ENCODE data around the gene HIGD1A. TPM values are rescaled to one million over a fixed set of nuclear protein-coding genes. Genes with fewer than 3 reads are reported as not detected.

The HIGD1A gene
- total and polyA plus RNA-seq, 4 donors = 76.1 to 148 (median 86.1) TPM

DNA sequence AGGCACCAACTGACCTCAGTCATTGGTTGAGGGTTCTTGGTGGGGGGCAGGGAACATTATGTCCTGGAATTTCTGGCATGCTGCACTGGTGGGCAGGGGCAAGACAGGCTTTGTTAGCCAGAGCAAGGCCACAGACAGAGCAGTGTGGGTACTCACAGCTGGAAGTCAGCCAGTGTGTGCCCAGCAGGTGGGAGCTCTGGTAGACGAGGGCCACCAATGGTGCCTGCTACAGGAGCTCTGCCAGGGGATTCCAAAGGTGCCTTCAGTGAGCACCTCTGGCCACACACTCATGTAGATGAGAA, 40.1 kb upstream of the HIGD1A start:
- WGBS, 2 donors = 69 to 95% methylated on average over 1 of the region's 1 CpG
- Histone ChIP-seq H3K36me3 (ENCODE audit: control insufficient read depth in 4 of 4, insufficient read depth in 4 of 4, low read length in 4 of 4) (no peaks in the 10 kb centered on the region), H3K4me3 (no peak overlapping the region), H3K9ac (ENCODE audit: insufficient read depth in 1 of 2, low read length in 2 of 2) (no peak overlapping the region), H3K27me3 (ENCODE audit: control insufficient read depth in 3 of 3, insufficient read depth in 3 of 3, low read length in 2 of 3) (no peaks in the 10 kb centered on the region), H3K4me1 (ENCODE audit: control insufficient read depth in 5 of 5, insufficient read depth in 5 of 5, low read length in 5 of 5) (peaks cover 0 to 10% (median 0%) of the 10 kb centered on the region in 5 donors), H3K27ac (ENCODE audit: low read depth in 1 of 2, low read length in 1 of 2) (peak overlapping the region in 1 of 2 donors; percentile 55), H3K9me3 (ENCODE audit: control insufficient read depth in 4 of 4, insufficient read depth in 3 of 4, low read length in 3 of 4) (no peaks in the 10 kb centered on the region)
- ATAC-seq (ENCODE audit: insufficient read depth, low FRiP score) (no peak), DNase-seq (no peak)
- TF ChIP-seq CTCF (IDR thresholded peaks at IDR 0.05; ENCODE audit: control extremely low read depth, extremely low read depth) = no peak

GRCh38 chr3:42843713-42844411, 39.6 kb upstream of the HIGD1A start:
- ATAC-seq (ENCODE audit: insufficient read depth, low FRiP score) (no peak), DNase-seq (no peak)
- H3K9ac ChIP-seq (ENCODE audit: insufficient read depth in 1 of 2, low read length in 2 of 2) = no peak overlapping the region
- no peak for TF ChIP-seq CTCF (IDR thresholded peaks at IDR 0.05; ENCODE audit: control extremely low read depth, extremely low read depth)
- 70 to 80% methylated on average over 6 of the region's 6 CpGs for WGBS, 2 donors
- H3K36me3 ChIP-seq (ENCODE audit: control insufficient read depth in 4 of 4, insufficient read depth in 4 of 4, low read length in 4 of 4) = no peaks in the 10 kb centered on the region
- peak overlapping the region in 1 of 2 donors; percentile 55 for H3K27ac ChIP-seq (ENCODE audit: low read depth in 1 of 2, low read length in 1 of 2)
- no peaks in the 10 kb centered on the region for H3K9me3 ChIP-seq (ENCODE audit: control insufficient read depth in 4 of 4, insufficient read depth in 3 of 4, low read length in 3 of 4)
- no peaks in the 10 kb centered on the region for H3K27me3 ChIP-seq (ENCODE audit: control insufficient read depth in 3 of 3, insufficient read depth in 3 of 3, low read length in 2 of 3)
- peaks cover 0 to 10% (median 0%) of the 10 kb centered on the region in 5 donors for H3K4me1 ChIP-seq (ENCODE audit: control insufficient read depth in 5 of 5, insufficient read depth in 5 of 5, low read length in 5 of 5)
- H3K4me3 ChIP-seq = no peak overlapping the region

DNA sequence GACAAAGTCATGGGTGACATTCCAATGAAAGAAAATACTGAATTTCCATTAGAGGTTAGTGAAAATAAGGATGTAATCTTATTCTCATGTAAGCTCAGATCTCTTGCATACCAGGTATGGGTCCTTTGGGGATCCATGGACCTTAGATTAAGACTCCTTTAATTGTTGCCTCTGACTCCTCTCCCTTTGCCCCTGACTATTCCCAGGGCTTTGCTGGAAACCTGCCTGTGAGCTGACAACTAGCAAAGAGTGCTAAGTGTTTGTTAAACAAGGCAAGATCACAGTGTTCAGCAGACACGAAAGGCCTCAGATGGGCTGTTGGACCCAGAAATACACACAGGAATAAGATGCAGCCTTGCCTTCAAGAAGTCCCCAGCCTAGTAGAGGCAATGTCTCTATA, 37.0 kb upstream of the HIGD1A start:
- Histone ChIP-seq H3K4me3 (no peak overlapping the region), H3K9me3 (ENCODE audit: control insufficient read depth in 4 of 4, insufficient read depth in 3 of 4, low read length in 3 of 4) (no peaks in the 10 kb centered on the region), H3K4me1 (ENCODE audit: control insufficient read depth in 5 of 5, insufficient read depth in 5 of 5, low read length in 5 of 5) (peaks cover 0 to 4% (median 0%) of the 10 kb centered on the region in 5 donors), H3K9ac (ENCODE audit: insufficient read depth in 1 of 2, low read length in 2 of 2) (no peak overlapping the region), H3K27me3 (ENCODE audit: control insufficient read depth in 3 of 3, insufficient read depth in 3 of 3, low read length in 2 of 3) (no peaks in the 10 kb centered on the region), H3K27ac (ENCODE audit: low read depth in 1 of 2, low read length in 1 of 2) (no peak overlapping the region), H3K36me3 (ENCODE audit: control insufficient read depth in 4 of 4, insufficient read depth in 4 of 4, low read length in 4 of 4) (no peaks in the 10 kb centered on the region)
- no peak for TF ChIP-seq CTCF (IDR thresholded peaks at IDR 0.05; ENCODE audit: control extremely low read depth, extremely low read depth)
- whole genome bisulfite sequencing, 2 donors = 86 to 97% methylated on average over 1 of the region's 1 CpG
- DNase-seq = no peak
- no peak for ATAC-seq (ENCODE audit: insufficient read depth, low FRiP score)

DNA sequence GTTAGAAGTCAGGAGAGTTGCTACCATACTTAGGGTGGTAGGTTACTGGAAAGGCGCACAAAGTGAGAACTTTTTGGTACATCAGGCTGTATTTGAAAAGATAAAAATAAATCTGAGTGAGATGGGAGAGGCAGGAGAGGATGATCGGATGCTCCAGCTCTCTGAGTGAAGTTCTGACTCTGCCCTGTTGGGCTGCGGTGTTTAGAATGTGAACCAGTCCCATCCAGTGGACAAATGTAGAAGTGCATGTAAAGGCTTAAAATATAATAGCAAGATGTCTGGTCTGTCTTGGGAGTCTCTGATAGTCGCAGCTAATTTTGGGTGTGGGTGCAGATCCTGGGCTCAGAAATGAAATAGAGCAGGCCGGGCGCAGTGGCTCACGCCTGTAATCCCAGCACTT, 35.3 kb upstream of the HIGD1A start:
- TF ChIP-seq CTCF (IDR thresholded peaks at IDR 0.05; ENCODE audit: control extremely low read depth, extremely low read depth) = peak; percentile 70
- H3K4me3 ChIP-seq = no peak overlapping the region
- H3K9me3 ChIP-seq (ENCODE audit: control insufficient read depth in 4 of 4, insufficient read depth in 3 of 4, low read length in 3 of 4) = no peaks in the 10 kb centered on the region
- peaks cover 0 to 1% (median 0%) of the 10 kb centered on the region in 5 donors for H3K4me1 ChIP-seq (ENCODE audit: control insufficient read depth in 5 of 5, insufficient read depth in 5 of 5, low read length in 5 of 5)
- H3K36me3 ChIP-seq (ENCODE audit: control insufficient read depth in 4 of 4, insufficient read depth in 4 of 4, low read length in 4 of 4) = no peaks in the 10 kb centered on the region
- DNase-seq = peak; percentile 41 to 78 (median 75)
- 42 to 52% methylated on average over 7 of the region's 7 CpGs for WGBS, 2 donors
- H3K27me3 ChIP-seq (ENCODE audit: control insufficient read depth in 3 of 3, insufficient read depth in 3 of 3, low read length in 2 of 3) = no peaks in the 10 kb centered on the region
- ATAC-seq (ENCODE audit: insufficient read depth, low FRiP score) = peak; percentile 73
- H3K27ac ChIP-seq (ENCODE audit: low read depth in 1 of 2, low read length in 1 of 2) = no peak overlapping the region
- H3K9ac ChIP-seq (ENCODE audit: insufficient read depth in 1 of 2, low read length in 2 of 2) = no peak overlapping the region
